Transverse colon (tissue), 4 donors: ENCODE data around the gene SARDH. TPM values are rescaled to one million over a fixed set of nuclear protein-coding genes. Genes with fewer than 3 reads are reported as not detected.

ENCODE experiments used
- DNase-seq: peaks from one replicate; pipeline ENCODE4 v3.0.0-alpha.2; 2019
- H3K27ac ChIP-seq, 4 donors: fragments of 200-600 bp; sonication (generic); 2 replicates each; pipeline ENCODE4 v1.5.1; 2016 to 2018; ENCODE audit warnings: inconsistent platforms in 4 of 4
- H3K27me3 ChIP-seq: fragments of 200-600 bp; sonication (generic); 2 replicates; pipeline ENCODE4 v1.5.1; 2017; ENCODE audit warnings: inconsistent platforms
- H3K36me3 ChIP-seq, 4 donors: fragments of 200-600 bp; sonication (generic); 2 replicates each; pipeline ENCODE4 v1.5.1; 2017 to 2019; ENCODE audit warnings: inconsistent platforms in 4 of 4
- H3K4me1 ChIP-seq, 4 donors: fragments of 200-600 bp; sonication (generic); 2 replicates each; pipeline ENCODE4 v1.5.1; 2017 to 2020; ENCODE audit warnings: inconsistent platforms in 4 of 4
- H3K4me3 ChIP-seq, 4 donors: fragments of 200-600 bp; sonication (generic); 1 replicate in 1 of 4; 2 replicates in 3 of 4; pipeline versions ENCODE4 v1.5.1 to v1.6.1; 2017 to 2019; ENCODE audit warnings: inconsistent platforms in 4 of 4
- H3K9me3 ChIP-seq, 2 donors: fragments of 200-600 bp; sonication (generic); 2 replicates each; pipeline ENCODE4 v1.5.1; 2017 to 2019; ENCODE audit warnings: inconsistent platforms in 2 of 2
- EP300 ChIP-seq: sonication (generic); formaldehyde crosslinking; IDR thresholded peaks from one replicate; pipeline ENCODE4 v1.6.1; 2017; ENCODE audit warnings: antibody characterized with exemption, low read depth
- POLR2A ChIP-seq: fragments of 450-650 bp; IDR thresholded peaks from one replicate; pipeline ENCODE4 v1.6.1; 2016; ENCODE audit warnings: antibody characterized with exemption, mild to moderate bottlenecking, moderate library complexity
- POLR2AphosphoS5 ChIP-seq, 3 donors: sonication (generic); formaldehyde crosslinking; IDR thresholded peaks; one replicate each; pipeline ENCODE4 v1.6.1; 2016; ENCODE audit warnings: antibody characterized with exemption in 3 of 3
- WGBS, 2 donors: methylation state at CpG; one replicate each; pipeline ENCODE4 v1.1.5; 2018; ENCODE audit warnings: low coverage in 1 of 2; 5-methylcytosine and 5-hydroxymethylcytosine counted together
- in situ Hi-C, 4 donors: fragments of 200-750 bp; cut with MboI; loops; one replicate each; pipeline versions ENCODE4 v1.15.0 to v1.15.1; 2017; ENCODE audit warnings: low sequenced_read_pairs in 3 of 4, low pct_ligation_motif_present in 1 of 4, low pct_unique_long_range_greater_than_20kb in 1 of 4
- intact Hi-C: fragments of 100-400 bp; cut with DNase I; formaldehyde crosslinking; loops from one replicate; pipeline ENCODE4 v1.15.1; 2023; ENCODE audit warnings: low total_unique reads
- total RNA-seq, 4 donors: library from RNA; depleted of rRNA; stranded (reverse); fragments of >200 nt; gene quantifications; one replicate each; pipeline ENCODE4 v1.1.0, GENCODE V29; 2016
- TF ChIP-seq, protein P1 (sequence below), 5 experiments: fragments of 200-600 bp in 3 of 5; fragments of 450-650 bp in 2 of 5; sonication (generic) in 3 of 5; IDR thresholded peaks; 1 replicate in 2 of 5; 2 replicates in 3 of 5; pipeline ENCODE4 v1.5.1; 2016 to 2017; ENCODE audit warnings: antibody characterized with exemption in 5 of 5, inconsistent platforms in 3 of 5, mild to moderate bottlenecking in 2 of 5, moderate library complexity in 1 of 5

Gene SARDH
- total RNA-seq, 4 donors from 2014 or later: 0.68 to 1.1 (median 0.95) TPM; not detected in 1

DNA sequence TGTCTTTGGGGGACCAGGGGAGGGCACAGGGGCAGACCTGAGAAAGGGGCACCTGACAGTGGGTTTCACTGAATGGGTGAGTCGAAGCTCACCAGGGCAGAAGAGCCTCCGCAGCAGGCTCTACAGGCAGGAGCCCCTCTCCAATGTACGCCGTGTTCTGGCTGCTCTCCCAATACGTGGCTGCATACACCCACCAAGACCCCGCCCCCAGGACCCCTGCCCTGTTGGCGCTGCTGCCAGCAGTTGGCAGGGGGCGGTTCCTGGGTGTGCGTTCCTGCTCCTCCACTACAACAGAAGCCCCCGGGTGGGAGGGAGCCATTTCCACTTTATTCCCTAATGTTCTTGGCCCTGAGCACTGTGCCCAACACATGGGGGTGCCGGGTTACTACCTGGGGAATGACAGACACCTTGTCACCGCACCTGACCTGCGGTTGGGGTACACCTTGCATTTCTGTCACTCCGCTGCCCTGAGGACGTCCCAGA, 30.3 kb downstream of the SARDH start:
- intact Hi-C loops: no loop called here
- no peak overlapping the region for H3K4me3 ChIP-seq
- in situ Hi-C loops: loop anchor here in 1 of 4 donors (25.0 kb wide), 1 partner anchor 171 kb away; the partner anchor contains the start of gene ADAMTSL2
- H3K9me3 ChIP-seq: no peaks in the 10 kb centered on the region
- H3K4me1 ChIP-seq: peaks cover 0 to 7% (median 4%) of the 10 kb centered on the region in 4 donors
- no peak for TF ChIP-seq POLR2A
- no peak for TF ChIP-seq POLR2AphosphoS5 (IDR thresholded peaks at IDR 0.05)
- TF ChIP-seq, protein P1, sequence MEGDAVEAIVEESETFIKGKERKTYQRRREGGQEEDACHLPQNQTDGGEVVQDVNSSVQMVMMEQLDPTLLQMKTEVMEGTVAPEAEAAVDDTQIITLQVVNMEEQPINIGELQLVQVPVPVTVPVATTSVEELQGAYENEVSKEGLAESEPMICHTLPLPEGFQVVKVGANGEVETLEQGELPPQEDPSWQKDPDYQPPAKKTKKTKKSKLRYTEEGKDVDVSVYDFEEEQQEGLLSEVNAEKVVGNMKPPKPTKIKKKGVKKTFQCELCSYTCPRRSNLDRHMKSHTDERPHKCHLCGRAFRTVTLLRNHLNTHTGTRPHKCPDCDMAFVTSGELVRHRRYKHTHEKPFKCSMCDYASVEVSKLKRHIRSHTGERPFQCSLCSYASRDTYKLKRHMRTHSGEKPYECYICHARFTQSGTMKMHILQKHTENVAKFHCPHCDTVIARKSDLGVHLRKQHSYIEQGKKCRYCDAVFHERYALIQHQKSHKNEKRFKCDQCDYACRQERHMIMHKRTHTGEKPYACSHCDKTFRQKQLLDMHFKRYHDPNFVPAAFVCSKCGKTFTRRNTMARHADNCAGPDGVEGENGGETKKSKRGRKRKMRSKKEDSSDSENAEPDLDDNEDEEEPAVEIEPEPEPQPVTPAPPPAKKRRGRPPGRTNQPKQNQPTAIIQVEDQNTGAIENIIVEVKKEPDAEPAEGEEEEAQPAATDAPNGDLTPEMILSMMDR (IDR thresholded peaks at IDR 0.05): no peak
- no peak for DNase-seq
- H3K27me3 ChIP-seq: peaks cover 6% of the 10 kb centered on the region
- H3K36me3 ChIP-seq: no peaks in the 10 kb centered on the region
- 60 to 79% methylated on average over 1 to 15 of the region's 15 CpGs for WGBS, 2 donors
- H3K27ac ChIP-seq: peak overlapping the region in 1 of 4 donors; percentile 11

GRCh38 chr9:133707065-133707762, 30.9 kb downstream of the SARDH start:
- TF ChIP-seq, protein P1 (IDR thresholded peaks at IDR 0.05): no peak
- TF ChIP-seq POLR2AphosphoS5 (IDR thresholded peaks at IDR 0.05) (no peak), EP300 (no peak), POLR2A (no peak)
- no peaks in the 10 kb centered on the region for H3K36me3 ChIP-seq
- H3K27ac ChIP-seq: peak overlapping the region in 3 of 4 donors; percentile 7 to 14 (median 11)
- no peaks in the 10 kb centered on the region for H3K9me3 ChIP-seq
- 77 to 80% methylated on average over 7 to 15 of the region's 17 CpGs for WGBS, 2 donors
- in situ Hi-C loops: loop anchor here in 1 of 4 donors (25.0 kb wide), 1 partner anchor 170 kb away; the partner anchor contains the start of gene ADAMTSL2
- peaks cover 6% of the 10 kb centered on the region for H3K27me3 ChIP-seq
- no peak overlapping the region for H3K4me3 ChIP-seq
- H3K4me1 ChIP-seq: peaks cover 0 to 10% (median 6%) of the 10 kb centered on the region in 4 donors
- intact Hi-C loops: no loop called here
- no peak for DNase-seq

DNA sequence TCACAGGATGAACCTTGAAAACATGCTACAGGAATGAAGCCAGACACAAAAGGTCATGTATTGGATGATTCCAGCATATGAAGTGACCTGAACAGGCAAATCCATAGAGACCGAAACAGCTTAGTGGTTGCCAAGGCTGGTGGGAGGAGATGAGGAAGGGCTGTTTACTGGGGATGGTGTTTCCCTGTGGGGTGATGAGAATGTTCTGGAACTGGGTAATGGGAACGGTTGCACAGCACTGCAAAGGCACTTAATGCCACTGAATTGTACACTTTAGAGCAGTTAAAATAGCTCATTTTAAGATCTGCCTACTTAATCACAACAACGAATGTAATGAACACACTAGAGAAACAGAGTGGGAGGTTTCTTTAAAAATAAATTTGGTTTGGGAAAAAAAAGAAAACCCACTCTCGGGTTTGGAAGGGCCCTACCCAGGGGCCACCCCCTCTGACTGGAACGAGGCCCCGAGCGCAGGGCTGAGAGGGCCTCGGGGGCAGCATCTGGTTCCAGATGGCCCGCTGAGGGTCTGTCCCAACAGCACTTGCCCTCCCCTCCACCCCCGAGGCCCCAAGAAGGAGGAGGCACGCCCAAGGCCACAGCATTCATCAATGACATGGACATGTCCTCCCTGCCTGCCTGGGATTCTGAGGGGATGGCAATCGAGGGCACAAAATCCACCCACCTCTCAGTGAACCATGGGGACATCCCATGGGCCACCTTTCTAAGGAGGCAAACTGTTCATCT, 31.7 kb downstream of the SARDH start:
- in situ Hi-C loops (loop anchor here in 1 of 4 donors (25.0 kb wide), 1 partner anchor 169 kb away; the partner anchor contains the start of gene ADAMTSL2), intact Hi-C loops (no loop called here)
- no peak for DNase-seq
- Histone ChIP-seq H3K9me3 (no peaks in the 10 kb centered on the region), H3K27me3 (peaks cover 6% of the 10 kb centered on the region), H3K36me3 (no peaks in the 10 kb centered on the region), H3K27ac (peak overlapping the region in 2 of 4 donors; percentile 7 to 14), H3K4me1 (peaks cover 0 to 10% (median 6%) of the 10 kb centered on the region in 4 donors), H3K4me3 (no peak overlapping the region)
- TF ChIP-seq, protein P1 (IDR thresholded peaks at IDR 0.05): no peak
- TF ChIP-seq EP300 (no peak), POLR2AphosphoS5 (IDR thresholded peaks at IDR 0.05) (no peak), POLR2A (no peak)
- WGBS, 2 donors: 58 to 61% methylated on average over 4 to 12 of the region's 12 CpGs

DNA sequence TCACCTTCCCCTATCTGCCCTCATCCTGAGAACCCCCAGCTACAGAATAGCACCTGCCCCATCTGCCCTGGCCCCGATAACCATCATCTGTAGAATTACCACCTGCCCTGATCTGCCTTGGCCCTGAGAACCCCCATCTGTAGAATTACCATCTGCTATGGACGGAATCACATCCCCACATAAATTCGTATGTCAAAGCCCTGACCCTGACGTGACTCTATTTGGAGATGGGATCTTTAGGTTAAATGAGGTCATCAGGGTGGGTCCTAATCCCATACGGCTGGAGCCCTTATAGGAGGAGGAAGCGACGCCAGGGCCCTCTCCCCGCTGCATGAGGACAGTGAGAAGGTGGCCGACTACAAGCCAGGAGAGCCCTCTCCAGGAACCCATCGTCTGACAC, 32.6 kb downstream of the SARDH start:
- peaks cover 0 to 10% (median 6%) of the 10 kb centered on the region in 4 donors for H3K4me1 ChIP-seq
- no peaks in the 10 kb centered on the region for H3K36me3 ChIP-seq
- H3K27me3 ChIP-seq: peaks cover 6% of the 10 kb centered on the region
- H3K9me3 ChIP-seq: no peaks in the 10 kb centered on the region
- in situ Hi-C loops (loop anchor here in 1 of 4 donors (25.0 kb wide), 1 partner anchor 168 kb away; the partner anchor contains the start of gene ADAMTSL2), intact Hi-C loops (no loop called here)
- WGBS, 2 donors: 83 to 89% methylated on average over 5 to 10 of the region's 10 CpGs
- no peak overlapping the region for H3K4me3 ChIP-seq
- TF ChIP-seq EP300: no peak
- TF ChIP-seq POLR2AphosphoS5 (IDR thresholded peaks at IDR 0.05): no peak
- TF ChIP-seq, protein P1 (IDR thresholded peaks at IDR 0.05): no peak
- no peak for TF ChIP-seq POLR2A
- no peak for DNase-seq
- H3K27ac ChIP-seq: no peak overlapping the region
